Measurements from ENCODE around the gene SOX5. TPM values are rescaled to one million over a fixed set of nuclear protein-coding genes. Genes with fewer than 3 reads are reported as not detected.

Gene SOX5
- total and polyA plus RNA-seq, 9 of the 15 experiments (the other 6 are each of a cell fraction or from before 2014, with no cell fraction given), result 8.3 to 16.5 (median 11.9) TPM

DNA sequence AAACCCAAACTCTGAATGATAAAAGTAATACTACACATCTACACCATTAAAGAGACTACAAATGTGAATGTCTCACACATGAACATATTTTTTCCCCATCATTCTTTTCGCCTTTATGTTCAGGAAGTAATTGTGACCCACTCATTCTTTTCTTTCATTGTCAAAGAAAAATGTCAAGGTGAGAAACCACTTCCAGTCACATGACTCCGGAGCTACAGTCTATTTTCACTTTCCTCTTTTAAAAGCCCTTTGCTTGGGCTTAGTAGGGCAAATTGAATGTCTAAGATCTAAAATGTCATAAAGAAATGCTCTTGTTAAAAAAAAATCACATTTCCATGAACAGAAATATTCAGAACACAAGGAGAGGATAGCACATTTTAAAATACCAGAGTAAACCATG is 461.3 kb downstream of the SOX5 start (continued):
- TF ChIP-seq, protein P1, sequence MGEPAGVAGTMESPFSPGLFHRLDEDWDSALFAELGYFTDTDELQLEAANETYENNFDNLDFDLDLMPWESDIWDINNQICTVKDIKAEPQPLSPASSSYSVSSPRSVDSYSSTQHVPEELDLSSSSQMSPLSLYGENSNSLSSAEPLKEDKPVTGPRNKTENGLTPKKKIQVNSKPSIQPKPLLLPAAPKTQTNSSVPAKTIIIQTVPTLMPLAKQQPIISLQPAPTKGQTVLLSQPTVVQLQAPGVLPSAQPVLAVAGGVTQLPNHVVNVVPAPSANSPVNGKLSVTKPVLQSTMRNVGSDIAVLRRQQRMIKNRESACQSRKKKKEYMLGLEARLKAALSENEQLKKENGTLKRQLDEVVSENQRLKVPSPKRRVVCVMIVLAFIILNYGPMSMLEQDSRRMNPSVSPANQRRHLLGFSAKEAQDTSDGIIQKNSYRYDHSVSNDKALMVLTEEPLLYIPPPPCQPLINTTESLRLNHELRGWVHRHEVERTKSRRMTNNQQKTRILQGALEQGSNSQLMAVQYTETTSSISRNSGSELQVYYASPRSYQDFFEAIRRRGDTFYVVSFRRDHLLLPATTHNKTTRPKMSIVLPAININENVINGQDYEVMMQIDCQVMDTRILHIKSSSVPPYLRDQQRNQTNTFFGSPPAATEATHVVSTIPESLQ (CRISPR knock-in tag; IDR thresholded peaks at IDR 0.05), result no peak
- TF ChIP-seq, protein P2, sequence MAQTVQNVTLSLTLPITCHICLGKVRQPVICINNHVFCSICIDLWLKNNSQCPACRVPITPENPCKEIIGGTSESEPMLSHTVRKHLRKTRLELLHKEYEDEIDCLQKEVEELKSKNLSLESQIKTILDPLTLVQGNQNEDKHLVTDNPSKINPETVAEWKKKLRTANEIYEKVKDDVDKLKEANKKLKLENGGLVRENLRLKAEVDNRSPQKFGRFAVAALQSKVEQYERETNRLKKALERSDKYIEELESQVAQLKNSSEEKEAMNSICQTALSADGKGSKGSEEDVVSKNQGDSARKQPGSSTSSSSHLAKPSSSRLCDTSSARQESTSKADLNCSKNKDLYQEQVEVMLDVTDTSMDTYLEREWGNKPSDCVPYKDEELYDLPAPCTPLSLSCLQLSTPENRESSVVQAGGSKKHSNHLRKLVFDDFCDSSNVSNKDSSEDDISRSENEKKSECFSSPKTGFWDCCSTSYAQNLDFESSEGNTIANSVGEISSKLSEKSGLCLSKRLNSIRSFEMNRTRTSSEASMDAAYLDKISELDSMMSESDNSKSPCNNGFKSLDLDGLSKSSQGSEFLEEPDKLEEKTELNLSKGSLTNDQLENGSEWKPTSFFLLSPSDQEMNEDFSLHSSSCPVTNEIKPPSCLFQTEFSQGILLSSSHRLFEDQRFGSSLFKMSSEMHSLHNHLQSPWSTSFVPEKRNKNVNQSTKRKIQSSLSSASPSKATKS (CRISPR knock-in tag; IDR thresholded peaks at IDR 0.05), result no peak

DNA sequence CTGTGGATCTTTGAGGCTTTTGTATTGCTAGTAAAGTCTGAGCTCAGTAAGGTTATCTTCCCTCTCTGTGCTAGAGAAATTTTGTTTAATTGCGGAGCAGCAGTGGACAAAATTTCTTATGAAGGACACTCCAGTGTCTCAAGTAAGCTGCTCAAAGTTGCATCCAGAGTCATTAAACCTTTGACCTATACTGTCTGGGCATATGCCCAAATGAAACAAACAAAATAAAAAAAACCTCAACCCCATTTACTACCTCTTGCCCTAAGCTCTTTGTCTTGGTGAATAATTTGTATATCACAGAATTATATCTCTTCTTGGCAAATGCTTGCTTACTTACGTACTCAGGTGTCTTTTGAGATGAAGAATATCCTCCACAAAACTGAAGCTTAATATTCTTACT is 465.2 kb downstream of the SOX5 start:
- H2AFZ ChIP-seq (ENCODE audit: low read depth, low read length), result no peak overlapping the region
- H3K9me3 ChIP-seq (replicated peaks; ENCODE audit: control insufficient read depth, insufficient read depth, low read depth, low read length), result no peaks in the 10 kb centered on the region
- ChIA-PET POLR2A (interaction anchor here (0.6 to 0.8 kb wide), 2 partner anchors 153 to 1711 kb away, joined by 3 read pairs; no protein-coding TSS in a partner anchor), CTCF (ENCODE audit: low intra/inter-chr PET ratio) (no interaction called here)
- ATAC-seq (no peak), FAIRE-seq (no peak), DNase-seq (ENCODE audit: extremely low read depth in 1 of 4, low spot score in 3 of 4) (no peak)
- H3K27me3 ChIP-seq (ENCODE audit: control insufficient read depth in 2 of 2, insufficient read depth in 2 of 2, low read length in 2 of 2), result no peaks in the 10 kb centered on the region
- H3K79me2 ChIP-seq (ENCODE audit: control insufficient read depth, insufficient read depth, low read length), result 0 out of 3 replicates have a peak, but pooled peaks cover 4% of the 10 kb centered on the region
- 83% methylated on average over 2 of the region's 2 CpGs for WGBS (ENCODE audit: insufficient coverage, low coverage, missing lambda C conversion rate)
- no peak for TF ChIP-seq ZFP30 (CRISPR knock-in tag; IDR thresholded peaks at IDR 0.05; ENCODE audit: borderline replicate concordance)
- in situ Hi-C loops (cut with MboI), result no loop called here
- no peak overlapping the region for H3K27ac ChIP-seq (ENCODE audit: extremely low read depth, low read depth, low read length)
- H4K20me1 ChIP-seq (replicated peaks; ENCODE audit: control insufficient read depth, insufficient read depth, low read length), result no peaks in the 10 kb centered on the region
- intact Hi-C loops (cut with micrococcal nuclease), result no loop called here
- peaks cover 0 to 3% of the 10 kb centered on the region in 2 experiments; a peak in 1 of 5 replicates for H3K4me1 ChIP-seq (replicated peaks in 1 of 2; ENCODE audit: control insufficient read depth in 2 of 2, insufficient read depth in 2 of 2, low read length in 2 of 2)
- H3K9ac ChIP-seq (ENCODE audit: insufficient read depth in 1 of 2, low read depth in 2 of 2, low read length in 2 of 2), result no peak overlapping the region
- no peaks in the 10 kb centered on the region for H3K36me3 ChIP-seq (ENCODE audit: control insufficient read depth, insufficient read depth, low read length)
- H3K4me3 ChIP-seq, result no peak overlapping the region
- no peak overlapping the region for H3K4me2 ChIP-seq (ENCODE audit: insufficient read depth, low read length)
- BruUV-seq (replicated peaks), result no TSS peak
- H3K9me1 ChIP-seq (ENCODE audit: control insufficient read depth, insufficient read depth, low read length), result no peaks in the 10 kb centered on the region
